CD8-positive, alpha-beta memory T cell (primary cell): Measurements from ENCODE around the gene FUT8. TPM values are rescaled to one million over a fixed set of nuclear protein-coding genes. Genes with fewer than 3 reads are reported as not detected.
A peak's percentile ranks its signal among the peaks of the same experiment; 100 is the strongest.

Source experiments
- CTCF ChIA-PET: fragments of 350-600 bp; sonication (Branson Sonifier 250); formaldehyde crosslinking; loops from one replicate; lab custom pipeline; 2021; ENCODE audit warnings: antibody characterized with exemption; lab: Charles Lee
- POLR2A ChIA-PET: fragments of 350-600 bp; sonication (Branson Sonifier 250); formaldehyde crosslinking; loops from one replicate; lab custom pipeline; 2021; ENCODE audit warnings: antibody characterized with exemption; lab: Charles Lee
- DNase-seq, 5 donors: peaks; one replicate each; pipeline versions ENCODE4 v3.0.0 to v3.0.0-alpha.2; 2020 to 2022; ENCODE audit warnings: mixed read lengths in 1 of 5
- H3K27ac ChIP-seq: one replicate; pipeline ENCODE4 v1.7.0; 2013; ENCODE audit warnings: low read depth, mild to moderate bottlenecking, low read length, moderate library complexity
- H3K27me3 ChIP-seq: 2 replicates; pipeline ENCODE4 v1.7.0; 2013; ENCODE audit warnings: low read length, mild to moderate bottlenecking; ENCODE audit not compliant: insufficient read depth, poor library complexity, severe bottlenecking
- H3K36me3 ChIP-seq: 2 replicates; pipeline ENCODE4 v1.7.0; 2013; ENCODE audit warnings: mild to moderate bottlenecking, low read length, moderate library complexity; ENCODE audit not compliant: insufficient read depth
- H3K4me1 ChIP-seq: 2 replicates; pipeline ENCODE4 v1.7.0; 2013; ENCODE audit warnings: mild to moderate bottlenecking, low read length, moderate library complexity; ENCODE audit not compliant: insufficient read depth
- H3K4me3 ChIP-seq: 2 replicates; pipeline ENCODE4 v1.7.0; 2013; ENCODE audit warnings: mild to moderate bottlenecking, low read length
- H3K9me3 ChIP-seq: 2 replicates; pipeline ENCODE4 v1.7.0; 2013; ENCODE audit warnings: mild to moderate bottlenecking, low read length
- H3K27ac Mint-ChIP-seq, 8 donors: one replicate each; pipeline ENCODE4 v1.8.0; 2020 to 2021; ENCODE audit warnings: mixed read lengths in 8 of 8, mild to moderate bottlenecking in 6 of 8, inconsistent platforms in 3 of 8, moderate library complexity in 3 of 8
- H3K27me3 Mint-ChIP-seq, 2 donors: one replicate each; pipeline ENCODE4 v1.8.0; 2020 to 2021; ENCODE audit warnings: mixed read lengths in 2 of 2, mild to moderate bottlenecking in 1 of 2, moderate library complexity in 1 of 2
- H3K36me3 Mint-ChIP-seq, 3 donors: one replicate each; pipeline ENCODE4 v1.8.0; 2020 to 2021; ENCODE audit warnings: mixed read lengths in 3 of 3, inconsistent platforms in 1 of 3, mild to moderate bottlenecking in 1 of 3
- H3K4me1 Mint-ChIP-seq, 3 donors: one replicate each; pipeline ENCODE4 v1.8.0; 2020 to 2021; ENCODE audit warnings: mixed read lengths in 3 of 3, inconsistent platforms in 1 of 3, mild to moderate bottlenecking in 1 of 3
- H3K4me3 Mint-ChIP-seq, 7 donors: one replicate each; pipeline ENCODE4 v1.8.0; 2020 to 2021; ENCODE audit warnings: mixed read lengths in 7 of 7, mild to moderate bottlenecking in 6 of 7, moderate library complexity in 4 of 7, inconsistent platforms in 2 of 7
- H3K9me3 Mint-ChIP-seq, 5 donors: one replicate each; pipeline ENCODE4 v1.8.0; 2020 to 2022; ENCODE audit warnings: mixed read lengths in 5 of 5, mild to moderate bottlenecking in 3 of 5, moderate library complexity in 2 of 5, inconsistent platforms in 1 of 5
- polyA plus RNA-seq: library from polyadenylated mRNA; unstranded; fragments of 300-500 nt; fragmentation: Illumina TruSeq; gene quantifications from one replicate; pipeline ENCODE4 v1.2.3, GENCODE V29; 2021
- total RNA-seq, 2 experiments: library from RNA; stranded (reverse); gene quantifications; one replicate each; pipeline ENCODE4 v1.2.3, GENCODE V29; 2021

Gene FUT8
- 10 to 100 TPM; 76.0 to 81.7 TPM for total RNA-seq
- polyA plus RNA-seq, result 13.3 TPM

DNA sequence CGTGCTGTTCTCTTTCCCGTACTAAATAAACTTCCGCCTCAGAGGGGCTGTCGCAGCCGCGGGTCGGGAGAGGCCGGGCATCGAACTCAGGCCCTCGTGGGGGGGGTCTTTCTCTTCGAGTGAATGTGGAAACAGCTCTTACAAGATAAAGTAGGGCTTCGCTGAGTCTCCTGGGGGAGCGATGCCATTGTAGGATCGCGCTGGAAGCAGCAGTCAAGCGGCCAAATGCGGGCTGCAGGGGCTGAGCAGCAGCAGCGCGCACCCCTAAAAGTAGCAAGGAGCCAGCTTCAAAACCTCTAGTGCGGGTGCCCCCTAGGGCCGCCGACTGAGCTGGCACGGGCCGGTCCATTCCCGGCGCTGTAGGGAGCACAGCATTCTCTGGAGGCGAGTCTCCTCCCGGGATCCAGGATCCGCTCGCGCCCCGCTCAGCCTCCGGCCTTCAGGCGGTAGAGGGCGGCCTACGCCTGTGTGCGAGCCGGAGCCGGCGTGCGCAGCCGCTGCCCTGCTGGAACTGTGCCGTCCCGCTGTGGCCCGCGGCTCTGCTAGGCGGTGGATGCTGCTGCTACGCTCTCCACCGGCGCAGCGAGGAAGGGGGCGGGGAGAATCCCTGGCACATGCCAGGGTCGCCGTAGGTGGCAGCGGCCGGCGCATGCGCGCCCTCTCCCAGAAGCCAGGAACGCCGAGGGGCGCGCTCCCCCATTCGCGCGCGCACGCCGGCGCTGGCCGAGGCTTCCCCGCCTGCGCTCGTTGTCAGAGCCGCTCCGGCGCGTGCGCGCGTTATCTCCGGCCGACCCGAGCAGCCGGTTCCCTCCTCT lies at the start of gene FUT8:
FUT8 (plus strand) TSS at position 699 of the 815 bp plus-strand sequence. CDS start 148,834 bp downstream, outside the sequence.
- Mint-ChIP-seq H3K36me3 (peaks cover 0 to 13% (median 2%) of the 10 kb centered on the region in 3 donors), H3K27ac (peak within 1 kb of the TSS; percentile 83 to 99 (median 96)), H3K4me3 (peak within 1 kb of the TSS; percentile 94 to 99 (median 97)), H3K4me1 (peaks cover 39 to 53% (median 46%) of the 10 kb centered on the region in 3 donors), H3K27me3 (no peaks in the 10 kb centered on the region), H3K9me3 (no peaks in the 10 kb centered on the region)
- peak within 1 kb of the TSS; percentile 89 for H3K4me3 ChIP-seq
- peaks cover 19% of the 10 kb centered on the region for H3K4me1 ChIP-seq
- DNase-seq, result peak; percentile 93 to 98 (median 94)
- H3K36me3 ChIP-seq, result no peaks in the 10 kb centered on the region
- POLR2A ChIA-PET, result interaction anchor here (0.7 to 2.7 kb wide), 11 partner anchors 119 to 947 kb away, joined by 3 to 22 read pairs (median 4); partner anchors contain the start of genes FNTB and MAX
- H3K27me3 ChIP-seq, result no peaks in the 10 kb centered on the region
- CTCF ChIA-PET, result interaction anchor here (0.8 to 8.4 kb wide), 25 partner anchors 7 to 658 kb away, joined by 3 to 74 read pairs (median 3); no protein-coding TSS in a partner anchor
- no peaks in the 10 kb centered on the region for H3K9me3 ChIP-seq
- H3K27ac ChIP-seq, result peak within 1 kb of the TSS; percentile 80

DNA sequence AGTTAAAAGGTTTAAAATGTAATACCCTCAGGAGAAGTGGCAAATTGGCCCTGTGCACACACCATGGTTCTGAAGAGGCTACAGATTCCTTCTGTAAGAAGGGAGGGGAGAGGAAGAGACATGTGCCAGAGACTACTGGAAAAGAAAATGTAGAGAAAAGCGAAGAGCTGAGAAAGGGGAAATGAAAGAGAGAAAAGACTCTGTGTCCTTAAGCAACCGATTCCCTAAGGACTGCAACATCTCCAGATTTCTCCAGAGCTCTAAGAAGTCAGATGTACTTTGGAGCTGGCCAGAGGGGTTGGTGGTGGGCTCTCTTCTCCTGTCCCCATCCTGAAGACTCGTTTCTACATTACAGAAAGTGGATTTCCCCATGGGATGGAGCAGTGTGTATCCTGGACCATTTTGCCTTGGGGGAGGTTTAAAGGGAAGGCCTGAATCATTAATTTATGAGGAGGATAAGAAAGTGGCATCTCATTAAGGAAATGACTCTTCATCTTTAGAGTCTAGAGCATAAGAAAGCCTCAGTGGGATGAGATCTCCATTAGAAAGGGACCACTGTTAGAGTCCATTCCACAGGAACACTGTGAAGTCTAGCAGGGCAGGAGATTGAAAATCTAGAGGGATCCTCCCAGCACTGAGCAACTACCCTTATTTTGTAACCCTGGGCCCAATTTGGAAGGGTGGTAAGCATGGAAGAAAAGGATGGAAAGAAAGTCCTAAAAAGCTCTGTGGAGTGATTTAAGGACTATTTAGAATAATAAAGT lies 45.5 kb upstream of the FUT8 start:
- CTCF ChIA-PET, result no interaction called here
- H3K4me1 ChIP-seq, result no peaks in the 10 kb centered on the region
- Mint-ChIP-seq H3K4me1 (peaks cover 2 to 14% (median 6%) of the 10 kb centered on the region in 3 donors), H3K36me3 (peaks cover 0 to 2% (median 0%) of the 10 kb centered on the region in 3 donors), H3K27ac (peak overlapping the region in 3 of 8 donors; percentile 9 to 72 (median 48)), H3K4me3 (no peak overlapping the region), H3K27me3 (peaks cover 0 to 3% of the 10 kb centered on the region in 2 donors), H3K9me3 (no peaks in the 10 kb centered on the region)
- H3K36me3 ChIP-seq, result no peaks in the 10 kb centered on the region
- DNase-seq, result no peak
- no peaks in the 10 kb centered on the region for H3K9me3 ChIP-seq
- H3K4me3 ChIP-seq, result no peak overlapping the region
- POLR2A ChIA-PET, result no interaction called here
- H3K27ac ChIP-seq, result no peak overlapping the region
- no peaks in the 10 kb centered on the region for H3K27me3 ChIP-seq

DNA sequence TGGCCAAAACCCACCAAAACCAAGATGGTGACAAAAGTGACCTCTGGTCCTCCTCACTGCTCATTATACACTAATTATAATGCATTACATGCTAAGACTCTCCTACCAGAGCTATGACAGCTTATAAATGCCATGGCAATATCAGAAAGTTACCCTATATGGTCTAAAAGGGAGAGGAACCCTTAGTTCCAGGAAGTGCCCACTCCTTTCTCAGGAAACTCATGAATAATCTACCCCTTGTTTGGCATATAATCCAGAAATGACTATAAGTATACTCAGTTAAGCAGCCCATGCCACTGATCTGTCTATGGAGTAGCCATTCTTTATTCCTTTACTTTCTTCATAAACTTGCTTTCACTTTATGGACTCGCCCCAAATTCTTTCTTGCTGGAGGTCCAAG lies 43.0 kb upstream of the FUT8 start:
- POLR2A ChIA-PET, result no interaction called here
- Histone ChIP-seq H3K27me3 (no peaks in the 10 kb centered on the region), H3K4me1 (no peaks in the 10 kb centered on the region), H3K4me3 (no peak overlapping the region), H3K36me3 (no peaks in the 10 kb centered on the region), H3K9me3 (no peaks in the 10 kb centered on the region), H3K27ac (no peak overlapping the region)
- Mint-ChIP-seq H3K9me3 (no peaks in the 10 kb centered on the region), H3K36me3 (peaks cover 3 to 8% (median 8%) of the 10 kb centered on the region in 3 donors), H3K27ac (no peak overlapping the region), H3K27me3 (peaks cover 0 to 5% of the 10 kb centered on the region in 2 donors), H3K4me1 (peaks cover 5 to 29% (median 14%) of the 10 kb centered on the region in 3 donors), H3K4me3 (no peak overlapping the region)
- CTCF ChIA-PET, result no interaction called here
- no peak for DNase-seq

DNA sequence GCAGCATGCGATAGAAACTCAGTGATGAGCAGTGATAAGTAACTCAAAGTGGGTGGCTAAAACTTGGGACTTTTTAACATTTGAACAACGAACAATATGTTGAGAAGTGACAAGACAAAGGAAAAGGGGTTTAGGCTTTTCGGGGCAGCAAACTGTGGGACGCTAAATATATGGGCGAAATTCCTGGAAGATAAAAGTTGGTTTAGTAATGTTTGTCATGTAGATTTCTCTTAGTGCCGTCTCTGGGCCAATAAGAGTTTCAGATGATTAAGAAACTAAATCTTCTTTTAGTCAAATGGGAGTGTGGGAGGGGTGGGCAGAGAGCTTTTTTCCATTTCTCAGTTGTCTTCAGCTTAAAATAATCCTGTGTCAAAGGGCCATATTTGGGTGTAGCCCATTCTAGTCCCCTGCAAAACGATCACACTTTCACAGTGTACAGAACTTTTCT lies 41.7 kb upstream of the FUT8 start:
- Histone ChIP-seq H3K9me3 (no peaks in the 10 kb centered on the region), H3K4me3 (no peak overlapping the region), H3K4me1 (no peaks in the 10 kb centered on the region), H3K27me3 (no peaks in the 10 kb centered on the region), H3K27ac (no peak overlapping the region), H3K36me3 (no peaks in the 10 kb centered on the region)
- peaks cover 0 to 3% of the 10 kb centered on the region in 2 donors for H3K27me3 Mint-ChIP-seq
- POLR2A ChIA-PET, result no interaction called here
- no peak overlapping the region for H3K4me3 Mint-ChIP-seq
- H3K27ac Mint-ChIP-seq, result peak overlapping the region in 1 of 8 donors; percentile 24
- no peak for DNase-seq
- CTCF ChIA-PET, result no interaction called here
- peaks cover 5 to 29% (median 14%) of the 10 kb centered on the region in 3 donors for H3K4me1 Mint-ChIP-seq
- peaks cover 3 to 8% (median 8%) of the 10 kb centered on the region in 3 donors for H3K36me3 Mint-ChIP-seq
- H3K9me3 Mint-ChIP-seq, result no peaks in the 10 kb centered on the region

DNA sequence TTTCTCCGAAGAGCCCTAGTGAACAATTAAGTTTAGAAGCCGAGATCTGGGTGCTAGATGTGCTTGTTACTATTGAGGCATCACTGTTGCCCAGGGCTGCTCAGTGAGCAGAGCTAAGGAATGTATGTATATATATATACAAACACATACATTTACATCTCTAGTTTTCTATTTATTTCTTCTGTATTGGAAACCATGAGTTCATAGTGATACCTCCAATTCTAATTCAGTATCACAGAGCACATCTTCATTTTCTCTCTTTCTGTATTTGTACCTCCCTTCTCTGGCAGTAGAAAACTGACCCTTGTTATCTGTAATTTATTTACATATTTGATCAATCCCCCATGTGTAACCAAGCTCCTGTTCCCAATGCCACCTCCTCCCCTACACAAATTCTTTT lies 40.7 kb upstream of the FUT8 start:
- ChIA-PET POLR2A (no interaction called here), CTCF (no interaction called here)
- no peaks in the 10 kb centered on the region for H3K36me3 ChIP-seq
- Mint-ChIP-seq H3K27ac (peak overlapping the region in 2 of 8 donors; percentile 8 to 19), H3K27me3 (peaks cover 0 to 3% of the 10 kb centered on the region in 2 donors), H3K9me3 (no peaks in the 10 kb centered on the region), H3K4me1 (peaks cover 5 to 29% (median 14%) of the 10 kb centered on the region in 3 donors), H3K4me3 (no peak overlapping the region), H3K36me3 (peaks cover 3 to 8% (median 8%) of the 10 kb centered on the region in 3 donors)
- no peaks in the 10 kb centered on the region for H3K4me1 ChIP-seq
- no peaks in the 10 kb centered on the region for H3K9me3 ChIP-seq
- DNase-seq, result no peak
- H3K4me3 ChIP-seq, result no peak overlapping the region
- no peaks in the 10 kb centered on the region for H3K27me3 ChIP-seq
- no peak overlapping the region for H3K27ac ChIP-seq

DNA sequence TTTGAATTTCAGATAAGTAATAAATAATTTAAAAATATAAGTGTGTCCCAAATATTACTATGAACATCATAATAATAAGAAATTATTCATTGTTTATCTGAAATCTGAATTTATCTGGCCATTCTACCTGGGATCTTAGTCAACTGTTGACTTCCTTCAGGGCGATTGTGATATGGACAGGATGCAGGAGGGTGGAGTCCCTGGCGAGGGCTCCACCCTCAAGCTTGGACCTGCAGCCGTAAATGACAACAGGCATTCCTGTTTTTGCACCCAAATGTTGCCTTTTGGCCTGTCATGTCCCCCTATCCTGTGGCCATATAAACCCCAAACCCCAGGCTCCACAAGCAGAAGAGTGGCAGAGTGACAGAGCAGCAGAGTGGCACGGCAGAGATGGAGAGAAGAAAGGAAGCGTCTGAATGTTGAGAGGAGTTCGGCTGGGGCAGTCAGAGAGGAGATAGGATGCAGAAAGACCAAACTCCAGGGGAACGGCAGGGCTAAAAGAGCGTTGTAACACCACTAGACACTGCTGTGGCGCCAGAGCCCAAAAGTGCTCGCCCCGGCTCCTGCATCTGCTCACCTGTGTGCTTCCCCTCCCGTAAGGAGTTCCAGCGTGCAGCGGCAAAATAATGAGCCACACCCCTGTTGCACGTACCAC lies 39.4 kb upstream of the FUT8 start:
- peaks cover 0 to 3% of the 10 kb centered on the region in 2 donors for H3K27me3 Mint-ChIP-seq
- POLR2A ChIA-PET, result no interaction called here
- DNase-seq, result no peak
- H3K27ac Mint-ChIP-seq, result peak overlapping the region in 1 of 8 donors; percentile 12
- no peaks in the 10 kb centered on the region for H3K36me3 ChIP-seq
- H3K27me3 ChIP-seq, result no peaks in the 10 kb centered on the region
- H3K4me1 Mint-ChIP-seq, result peaks cover 5 to 29% (median 14%) of the 10 kb centered on the region in 3 donors
- H3K27ac ChIP-seq, result no peak overlapping the region
- CTCF ChIA-PET, result no interaction called here
- no peaks in the 10 kb centered on the region for H3K9me3 ChIP-seq
- H3K4me3 Mint-ChIP-seq, result peak overlapping the region in 1 of 7 donors; percentile 13
- H3K36me3 Mint-ChIP-seq, result peaks cover 3 to 8% (median 8%) of the 10 kb centered on the region in 3 donors
- H3K9me3 Mint-ChIP-seq, result no peaks in the 10 kb centered on the region
- H3K4me1 ChIP-seq, result no peaks in the 10 kb centered on the region
- H3K4me3 ChIP-seq, result no peak overlapping the region

DNA sequence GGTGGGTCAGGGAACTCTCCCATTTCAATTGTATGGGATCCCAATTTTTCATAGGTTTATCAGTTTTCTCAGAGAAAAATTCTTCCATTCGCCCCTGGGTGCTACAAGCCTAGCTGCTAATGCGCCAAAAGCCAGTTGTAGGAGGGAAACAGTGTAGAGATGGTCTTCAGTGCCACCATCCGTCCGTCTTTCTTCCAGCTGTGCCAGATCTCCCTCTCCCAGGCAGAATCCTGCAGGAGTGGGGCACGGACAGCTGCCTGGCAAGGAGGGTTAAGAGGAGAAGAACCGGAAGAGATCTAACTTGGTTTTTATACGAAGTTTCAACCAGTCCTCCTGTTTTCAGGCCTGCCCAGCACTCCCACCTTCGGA lies 38.9 kb upstream of the FUT8 start:
- Mint-ChIP-seq H3K9me3 (no peaks in the 10 kb centered on the region), H3K36me3 (peaks cover 3 to 8% (median 8%) of the 10 kb centered on the region in 3 donors), H3K27me3 (peaks cover 0 to 3% of the 10 kb centered on the region in 2 donors), H3K27ac (no peak overlapping the region), H3K4me3 (no peak overlapping the region), H3K4me1 (peaks cover 5 to 29% (median 14%) of the 10 kb centered on the region in 3 donors)
- ChIA-PET POLR2A (no interaction called here), CTCF (no interaction called here)
- Histone ChIP-seq H3K4me3 (no peak overlapping the region), H3K27me3 (no peaks in the 10 kb centered on the region), H3K9me3 (no peaks in the 10 kb centered on the region), H3K36me3 (no peaks in the 10 kb centered on the region), H3K4me1 (no peaks in the 10 kb centered on the region), H3K27ac (no peak overlapping the region)
- no peak for DNase-seq
